LNCaP clone FGC (cell line): ENCODE data around the gene PPP1CA.

ENCODE experiments used
- DNase-seq: peaks from one replicate; pipeline ENCODE4 v3.0.0-alpha.2; 2011; ENCODE audit warnings: low read depth
- H3K4me3 ChIP-seq: 2 replicates; pipeline ENCODE4 v1.5.1; 2011; ENCODE audit warnings: mild to moderate bottlenecking, low read depth, low read length, control low read depth
- TF ChIP-seq, protein P1 (sequence below): IDR thresholded peaks from 2 replicates; pipeline ENCODE4 v1.5.1; 2012; ENCODE audit warnings: mild to moderate bottlenecking; ENCODE audit not compliant: control insufficient read depth, insufficient read depth; ENCODE audit errors: extremely low read depth

PPP1CA gene

DNA sequence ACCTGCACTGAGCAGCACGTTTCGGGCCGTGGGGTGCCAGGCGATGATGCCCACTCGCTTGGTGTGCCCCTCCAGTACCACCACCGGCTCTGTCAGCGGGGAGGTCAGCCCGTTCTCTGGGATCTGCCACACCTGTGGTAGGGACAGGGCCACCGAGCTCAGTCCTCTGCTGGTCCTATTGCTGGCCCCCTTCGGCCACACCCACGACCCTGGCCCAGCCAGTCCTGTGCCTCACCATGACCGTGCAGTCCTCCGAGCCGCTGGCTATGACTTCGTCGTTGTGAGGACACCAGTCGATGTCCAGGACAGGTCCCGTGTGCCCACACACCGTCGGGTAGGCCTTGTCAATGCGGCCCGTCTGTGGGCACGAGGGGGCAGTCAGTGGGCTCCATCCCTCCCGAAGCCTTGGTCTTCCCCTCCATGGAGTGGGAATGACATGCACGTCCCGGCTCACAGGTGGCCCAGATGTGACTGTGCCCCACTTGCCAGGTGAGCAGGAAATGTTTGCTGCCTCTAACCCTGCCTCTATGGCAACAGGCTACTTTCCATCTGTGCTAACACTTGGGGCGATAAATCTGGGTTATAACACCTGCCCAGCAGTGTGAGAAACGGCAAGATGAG, 40.2 kb upstream of the PPP1CA start:
- DNase-seq = no peak
- H3K4me3 ChIP-seq = peak overlapping the region; percentile 95
- TF ChIP-seq, protein P1, sequence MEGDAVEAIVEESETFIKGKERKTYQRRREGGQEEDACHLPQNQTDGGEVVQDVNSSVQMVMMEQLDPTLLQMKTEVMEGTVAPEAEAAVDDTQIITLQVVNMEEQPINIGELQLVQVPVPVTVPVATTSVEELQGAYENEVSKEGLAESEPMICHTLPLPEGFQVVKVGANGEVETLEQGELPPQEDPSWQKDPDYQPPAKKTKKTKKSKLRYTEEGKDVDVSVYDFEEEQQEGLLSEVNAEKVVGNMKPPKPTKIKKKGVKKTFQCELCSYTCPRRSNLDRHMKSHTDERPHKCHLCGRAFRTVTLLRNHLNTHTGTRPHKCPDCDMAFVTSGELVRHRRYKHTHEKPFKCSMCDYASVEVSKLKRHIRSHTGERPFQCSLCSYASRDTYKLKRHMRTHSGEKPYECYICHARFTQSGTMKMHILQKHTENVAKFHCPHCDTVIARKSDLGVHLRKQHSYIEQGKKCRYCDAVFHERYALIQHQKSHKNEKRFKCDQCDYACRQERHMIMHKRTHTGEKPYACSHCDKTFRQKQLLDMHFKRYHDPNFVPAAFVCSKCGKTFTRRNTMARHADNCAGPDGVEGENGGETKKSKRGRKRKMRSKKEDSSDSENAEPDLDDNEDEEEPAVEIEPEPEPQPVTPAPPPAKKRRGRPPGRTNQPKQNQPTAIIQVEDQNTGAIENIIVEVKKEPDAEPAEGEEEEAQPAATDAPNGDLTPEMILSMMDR = no peak

DNA sequence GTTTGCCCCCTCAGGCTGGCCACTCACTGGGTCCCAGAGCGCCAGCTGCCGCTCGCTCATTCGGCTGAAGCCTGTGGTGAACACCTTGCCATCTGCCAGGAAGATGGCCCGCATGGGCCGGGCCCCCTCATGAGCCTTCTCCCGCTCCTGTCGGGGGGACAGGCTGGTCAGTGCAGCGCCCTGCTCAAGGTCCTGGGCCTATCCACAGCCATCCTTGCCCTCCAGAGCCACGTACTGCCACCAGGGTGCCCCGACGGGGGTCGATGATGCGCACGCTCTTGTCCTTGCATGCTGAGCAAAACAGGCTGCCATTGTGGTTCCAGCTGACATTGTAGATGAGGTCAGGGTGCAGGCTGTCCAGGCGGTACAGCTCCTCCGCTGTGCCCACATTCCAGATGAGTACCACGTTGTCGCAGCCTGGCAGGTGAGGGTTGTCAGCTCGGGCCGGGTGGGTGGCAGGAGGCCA, 39.5 kb upstream of the PPP1CA start:
- TF ChIP-seq, protein P1 = no peak
- no peak for DNase-seq
- H3K4me3 ChIP-seq = no peak overlapping the region

DNA sequence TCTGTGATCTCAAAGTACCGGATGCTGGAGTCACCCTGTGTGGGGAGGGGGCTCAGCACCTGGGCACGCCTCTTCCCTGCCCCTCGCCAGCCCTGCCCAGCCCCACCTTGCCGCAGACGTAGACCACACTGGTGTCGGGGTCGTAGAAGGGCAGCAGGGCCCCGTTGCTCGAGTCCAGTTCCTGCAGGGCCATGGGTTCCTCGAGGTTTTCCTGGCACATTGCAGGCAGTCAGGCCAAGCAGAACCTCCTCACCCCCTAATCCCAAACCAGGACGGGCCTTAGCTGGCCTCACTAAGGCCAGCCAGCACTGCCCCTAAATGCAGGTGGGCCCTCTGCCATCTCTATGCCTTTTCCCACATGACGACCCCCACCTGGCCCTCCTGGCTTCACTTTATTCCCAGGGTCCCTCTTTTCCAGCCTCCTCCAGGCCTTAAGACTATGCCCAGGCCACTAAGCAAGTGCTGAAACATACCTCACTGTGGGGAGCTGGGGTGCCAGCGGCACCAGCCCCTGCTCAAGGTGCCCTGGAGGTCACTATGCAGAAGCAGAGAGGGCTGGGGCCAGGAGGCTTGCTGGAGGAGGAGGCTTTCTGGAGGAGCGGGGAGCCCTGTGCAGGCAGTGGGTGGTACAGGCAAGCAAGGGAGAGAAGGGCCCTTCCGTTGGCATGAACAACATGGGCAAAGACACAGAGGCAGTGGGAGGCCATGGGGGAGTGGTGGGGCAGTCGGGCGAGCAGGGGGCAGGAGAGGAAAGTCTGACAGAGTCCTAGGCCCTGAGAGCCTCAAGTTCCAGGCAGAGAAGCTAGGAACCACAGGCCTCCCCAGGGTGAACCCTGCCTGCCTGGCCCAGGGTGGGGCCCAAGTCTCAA, 38.8 kb upstream of the PPP1CA start:
- DNase-seq = no peak
- TF ChIP-seq, protein P1 = no peak
- H3K4me3 ChIP-seq = no peak overlapping the region

DNA sequence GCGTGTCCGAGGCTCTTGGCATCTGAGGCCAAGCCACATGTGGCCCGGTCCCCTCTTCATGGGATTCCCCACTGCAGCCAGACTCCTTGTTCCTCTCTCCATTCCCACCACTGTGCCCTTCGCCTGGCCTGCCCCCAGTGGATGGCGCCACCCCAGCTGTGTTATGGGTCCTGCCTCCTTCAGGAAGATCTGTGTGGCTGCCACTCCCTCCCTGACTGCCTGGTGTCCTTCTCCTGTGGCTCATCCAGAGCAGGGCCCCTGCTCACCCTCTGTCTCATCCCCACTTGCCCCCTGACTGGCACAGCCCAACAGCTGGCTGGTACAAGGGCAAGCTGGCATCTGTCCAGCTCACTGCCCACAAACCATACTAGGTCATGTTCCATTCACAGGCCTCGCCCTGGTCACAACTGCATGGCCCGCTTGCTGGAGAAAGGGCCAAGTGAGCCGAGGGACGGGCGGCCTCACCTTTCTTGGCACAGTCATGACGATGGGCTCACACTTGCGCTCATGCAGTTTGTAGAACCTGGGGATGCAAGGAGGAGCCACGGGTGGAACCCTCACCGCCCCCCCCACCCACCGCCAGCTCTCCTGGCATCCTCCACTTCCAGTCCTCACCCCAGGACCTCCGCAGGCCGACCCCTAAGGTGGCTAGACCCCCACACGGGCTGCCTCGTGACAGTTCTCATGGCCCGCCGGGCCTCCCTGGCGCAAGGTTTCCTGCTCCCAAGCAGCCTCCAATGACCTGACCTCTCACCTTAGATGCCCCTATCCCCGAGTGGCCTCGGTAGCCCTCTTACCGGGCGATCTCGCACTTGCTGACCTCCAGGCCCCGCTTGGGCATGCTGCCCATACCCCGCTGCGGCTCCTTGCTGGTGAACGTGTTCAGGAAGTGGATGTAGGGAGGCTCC, 37.9 kb upstream of the PPP1CA start:
- DNase-seq = no peak
- no peak overlapping the region for H3K4me3 ChIP-seq
- TF ChIP-seq, protein P1 = peak; percentile 23

DNA sequence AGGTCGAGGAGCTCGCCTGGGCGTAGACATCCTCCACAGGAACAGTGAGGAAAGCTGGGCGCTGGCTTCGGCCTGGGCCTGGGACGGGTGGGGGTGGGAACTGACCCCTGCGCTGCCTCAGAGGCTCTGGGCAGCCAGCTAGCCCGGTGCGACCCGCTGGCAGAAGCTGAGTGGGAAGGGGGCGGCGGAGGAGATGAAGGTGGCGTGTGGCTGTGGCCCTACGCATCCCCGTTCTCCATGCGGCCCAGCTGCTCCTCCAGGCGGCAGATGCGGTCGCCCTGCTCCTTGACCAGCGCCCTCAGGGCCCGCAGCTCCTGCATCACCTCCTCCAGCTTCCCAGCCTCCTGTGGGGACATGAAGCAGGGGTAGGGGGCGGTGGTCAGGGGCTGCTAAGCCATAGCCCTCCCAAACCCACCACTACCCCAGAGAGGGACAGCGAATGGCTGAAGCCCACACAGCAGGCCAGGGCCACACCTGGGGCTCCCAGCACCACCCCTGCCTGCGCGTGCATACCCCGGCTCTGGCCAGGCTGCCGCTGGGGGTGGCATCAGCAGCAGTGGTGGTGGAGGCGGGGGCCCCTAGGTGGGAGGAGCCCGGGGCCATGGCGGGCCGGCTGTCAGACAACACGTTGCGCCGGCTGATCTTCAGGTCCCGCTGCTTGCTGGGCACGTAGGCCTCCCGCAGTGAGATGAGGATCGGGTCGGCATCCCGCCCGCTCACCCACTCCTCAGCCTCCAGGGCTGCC, 36.7 kb upstream of the PPP1CA start:
- H3K4me3 ChIP-seq = no peak overlapping the region
- TF ChIP-seq, protein P1 = no peak
- DNase-seq = no peak

DNA sequence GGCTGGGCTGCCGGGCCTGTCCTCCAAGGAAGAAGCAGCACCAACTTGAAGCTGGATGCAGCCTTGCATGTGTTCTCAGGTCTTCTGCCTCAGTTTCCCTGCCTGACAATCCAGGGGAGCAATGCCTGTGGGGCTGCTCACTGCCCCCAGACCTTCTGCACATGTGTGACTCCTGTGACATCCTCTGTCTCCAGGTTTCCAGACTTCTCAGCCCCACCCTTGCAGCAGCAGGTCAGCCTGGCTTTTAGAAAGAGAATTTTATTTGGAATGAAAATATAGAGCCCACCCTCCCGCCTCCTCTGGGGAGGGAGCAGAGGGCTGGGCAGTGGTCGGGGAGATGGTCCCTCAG, 36.1 kb upstream of the PPP1CA start:
- DNase-seq = no peak
- no peak overlapping the region for H3K4me3 ChIP-seq
- TF ChIP-seq, protein P1 = no peak
